Measurements from ENCODE around the gene HEMK1. TPM values are rescaled to one million over a fixed set of nuclear protein-coding genes. Genes with fewer than 3 reads are reported as not detected.

Gene HEMK1
- total and polyA plus RNA-seq, 9 donors = 6.8 to 35.3 (median 23.8) TPM

DNA sequence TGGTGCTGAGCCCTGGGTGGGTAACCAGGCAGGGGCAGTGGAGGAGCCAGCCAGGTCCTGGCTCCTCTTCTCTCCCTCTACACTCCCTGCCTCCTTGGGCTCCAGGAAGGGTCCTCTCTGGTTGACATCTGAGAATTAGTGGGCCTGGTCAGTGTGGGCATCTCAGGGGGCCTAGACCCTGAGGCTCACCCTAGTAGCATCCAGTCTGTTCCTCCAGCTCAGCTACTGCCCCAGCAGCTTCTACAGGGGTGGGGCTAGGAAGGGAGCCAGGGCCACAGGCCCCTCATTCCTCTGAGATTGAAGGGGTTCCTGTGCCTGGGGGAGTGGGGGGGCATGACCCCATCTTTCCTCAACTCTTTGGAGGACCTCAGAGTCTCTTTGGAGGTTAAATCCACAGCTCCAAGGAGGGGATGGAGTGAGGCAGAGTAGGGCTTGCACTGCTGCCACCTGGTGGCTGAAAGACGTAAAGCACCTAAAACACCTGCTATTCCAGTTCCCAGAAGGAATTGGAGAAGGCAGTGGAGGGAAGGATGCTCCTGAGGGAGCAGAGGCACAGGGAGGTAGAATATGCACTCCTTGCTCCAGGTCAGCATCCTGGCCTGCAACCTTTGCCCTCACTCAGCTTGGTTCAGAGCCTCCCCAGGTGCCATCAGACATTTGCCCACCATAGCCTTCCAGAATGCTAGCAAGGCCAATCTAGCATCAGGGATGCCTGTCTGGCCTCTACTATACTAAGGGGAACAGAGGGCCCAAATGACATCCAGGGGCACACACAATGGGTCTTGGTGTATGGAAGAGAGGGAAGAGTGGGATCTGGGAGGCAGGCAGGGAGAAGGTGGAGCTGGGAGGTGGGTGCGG is 26.9 kb upstream of the HEMK1 start:
- Histone ChIP-seq H3K9me3 (no peaks in the 10 kb centered on the region), H3K4me3 (no peak overlapping the region), H3K4me1 (ENCODE audit: insufficient read depth) (no peaks in the 10 kb centered on the region), H3K27me3 (no peaks in the 10 kb centered on the region), H3K27ac (no peak overlapping the region), H3K36me3 (no peaks in the 10 kb centered on the region)
- DNase-seq = peak; percentile 56 to 82 (median 77)
- intact Hi-C loops (cut with DNase I) = loop anchor here (2.0 to 10.0 kb wide), 5 partner anchors 105 to 195 kb away; partner anchors contain the start of gene ZMYND10 (in 3 of the 4)
- 45 to 50% (median 47%) methylated on average over 2 of the region's 2 CpGs for WGBS, 3 donors
- TF ChIP-seq, protein P1, sequence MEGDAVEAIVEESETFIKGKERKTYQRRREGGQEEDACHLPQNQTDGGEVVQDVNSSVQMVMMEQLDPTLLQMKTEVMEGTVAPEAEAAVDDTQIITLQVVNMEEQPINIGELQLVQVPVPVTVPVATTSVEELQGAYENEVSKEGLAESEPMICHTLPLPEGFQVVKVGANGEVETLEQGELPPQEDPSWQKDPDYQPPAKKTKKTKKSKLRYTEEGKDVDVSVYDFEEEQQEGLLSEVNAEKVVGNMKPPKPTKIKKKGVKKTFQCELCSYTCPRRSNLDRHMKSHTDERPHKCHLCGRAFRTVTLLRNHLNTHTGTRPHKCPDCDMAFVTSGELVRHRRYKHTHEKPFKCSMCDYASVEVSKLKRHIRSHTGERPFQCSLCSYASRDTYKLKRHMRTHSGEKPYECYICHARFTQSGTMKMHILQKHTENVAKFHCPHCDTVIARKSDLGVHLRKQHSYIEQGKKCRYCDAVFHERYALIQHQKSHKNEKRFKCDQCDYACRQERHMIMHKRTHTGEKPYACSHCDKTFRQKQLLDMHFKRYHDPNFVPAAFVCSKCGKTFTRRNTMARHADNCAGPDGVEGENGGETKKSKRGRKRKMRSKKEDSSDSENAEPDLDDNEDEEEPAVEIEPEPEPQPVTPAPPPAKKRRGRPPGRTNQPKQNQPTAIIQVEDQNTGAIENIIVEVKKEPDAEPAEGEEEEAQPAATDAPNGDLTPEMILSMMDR (IDR thresholded peaks at IDR 0.05) = peak; percentile 69 to 81 (median 80)
- TF ChIP-seq POLR2A (IDR thresholded peaks at IDR 0.05) = no peak
- TF ChIP-seq EP300 (IDR thresholded peaks at IDR 0.05) = no peak

GRCh38 chr3:50545781-50546180 is 23.5 kb upstream of the HEMK1 start:
- intact Hi-C loops (cut with DNase I) = loop anchor here in 2 of 4 donors (10.0 kb wide), 2 partner anchors 111 to 171 kb away; no protein-coding TSS in a partner anchor

GRCh38 chr3:50549226-50549625 is 20.1 kb upstream of the HEMK1 start:
- H3K27me3 ChIP-seq = no peaks in the 10 kb centered on the region
- no peak overlapping the region for H3K27ac ChIP-seq
- H3K9me3 ChIP-seq = no peaks in the 10 kb centered on the region
- TF ChIP-seq, protein P1 (IDR thresholded peaks at IDR 0.05) = no peak
- WGBS, 3 donors = 79 to 96% (median 91%) methylated on average over 3 of the region's 3 CpGs
- H3K4me3 ChIP-seq = no peak overlapping the region
- no peaks in the 10 kb centered on the region for H3K36me3 ChIP-seq
- no peaks in the 10 kb centered on the region for H3K4me1 ChIP-seq (ENCODE audit: insufficient read depth)
- DNase-seq = no peak
- intact Hi-C loops (cut with DNase I) = loop anchor here in 2 of 4 donors (10.0 kb wide), 2 partner anchors 114 to 174 kb away; no protein-coding TSS in a partner anchor

More at GRCh38 chr3:50545781-50546180, 23.5 kb upstream of the HEMK1 start:
- no peak overlapping the region for H3K27ac ChIP-seq
- DNase-seq = no peak
- no peak overlapping the region for H3K4me3 ChIP-seq
- no peaks in the 10 kb centered on the region for H3K4me1 ChIP-seq (ENCODE audit: insufficient read depth)
- 65 to 89% (median 69%) methylated on average over 1 of the region's 1 CpG for WGBS, 3 donors
- H3K36me3 ChIP-seq = no peaks in the 10 kb centered on the region
- no peaks in the 10 kb centered on the region for H3K9me3 ChIP-seq
- H3K27me3 ChIP-seq = no peaks in the 10 kb centered on the region
- TF ChIP-seq EP300 (IDR thresholded peaks at IDR 0.05) (no peak), POLR2A (IDR thresholded peaks at IDR 0.05) (no peak)
- TF ChIP-seq, protein P1 (IDR thresholded peaks at IDR 0.05) = no peak

DNA sequence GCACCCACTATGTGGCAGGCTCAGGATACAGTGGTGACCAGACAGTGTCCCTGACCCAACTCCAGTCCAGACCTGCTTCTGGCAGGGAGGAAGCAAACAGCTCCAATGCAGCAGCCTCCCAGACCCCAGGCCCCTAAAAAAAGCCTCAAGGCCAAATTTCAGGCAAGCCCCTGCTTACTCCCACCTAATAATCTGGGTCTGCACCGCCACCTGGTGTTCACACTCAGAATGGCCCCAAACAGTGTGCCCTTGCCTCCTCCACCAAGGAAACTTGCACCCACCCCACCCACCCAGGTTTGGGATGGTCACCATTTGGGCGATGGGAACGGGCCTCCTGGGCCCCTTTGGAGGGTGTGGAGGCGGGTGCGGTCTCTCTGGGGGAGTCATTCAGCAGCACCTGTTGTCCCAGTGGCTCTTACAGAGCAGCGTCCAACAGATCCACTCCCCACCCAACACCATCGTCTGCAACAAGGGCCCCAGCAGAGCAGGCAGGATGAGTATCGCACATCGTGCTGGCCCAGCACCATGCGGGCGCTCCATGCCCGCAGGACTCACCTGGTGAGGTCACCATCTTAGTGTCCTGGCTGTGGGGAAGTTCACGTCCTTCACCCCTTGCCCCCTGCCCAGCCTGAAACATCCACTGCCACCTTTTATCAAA is 19.1 kb upstream of the HEMK1 start:
- TF ChIP-seq POLR2A (IDR thresholded peaks at IDR 0.05) (no peak), EP300 (IDR thresholded peaks at IDR 0.05) (no peak)
- TF ChIP-seq, protein P1 (IDR thresholded peaks at IDR 0.05) = peak in 2 of 3 donors; percentile 26 to 36
- Histone ChIP-seq H3K4me3 (no peak overlapping the region), H3K27me3 (no peaks in the 10 kb centered on the region), H3K9me3 (no peaks in the 10 kb centered on the region), H3K4me1 (ENCODE audit: insufficient read depth) (no peaks in the 10 kb centered on the region), H3K36me3 (no peaks in the 10 kb centered on the region), H3K27ac (no peak overlapping the region)
- intact Hi-C loops (cut with DNase I) = loop anchor here in 1 of 4 donors (10.0 kb wide), 1 partner anchor 1935 kb away; no protein-coding TSS in a partner anchor
- 43 to 52% (median 47%) methylated on average over 13 of the region's 13 CpGs for WGBS, 3 donors
- DNase-seq = peak; percentile 30 to 75 (median 62)
